ENCODE results near the gene PIP5K1B.

DNA sequence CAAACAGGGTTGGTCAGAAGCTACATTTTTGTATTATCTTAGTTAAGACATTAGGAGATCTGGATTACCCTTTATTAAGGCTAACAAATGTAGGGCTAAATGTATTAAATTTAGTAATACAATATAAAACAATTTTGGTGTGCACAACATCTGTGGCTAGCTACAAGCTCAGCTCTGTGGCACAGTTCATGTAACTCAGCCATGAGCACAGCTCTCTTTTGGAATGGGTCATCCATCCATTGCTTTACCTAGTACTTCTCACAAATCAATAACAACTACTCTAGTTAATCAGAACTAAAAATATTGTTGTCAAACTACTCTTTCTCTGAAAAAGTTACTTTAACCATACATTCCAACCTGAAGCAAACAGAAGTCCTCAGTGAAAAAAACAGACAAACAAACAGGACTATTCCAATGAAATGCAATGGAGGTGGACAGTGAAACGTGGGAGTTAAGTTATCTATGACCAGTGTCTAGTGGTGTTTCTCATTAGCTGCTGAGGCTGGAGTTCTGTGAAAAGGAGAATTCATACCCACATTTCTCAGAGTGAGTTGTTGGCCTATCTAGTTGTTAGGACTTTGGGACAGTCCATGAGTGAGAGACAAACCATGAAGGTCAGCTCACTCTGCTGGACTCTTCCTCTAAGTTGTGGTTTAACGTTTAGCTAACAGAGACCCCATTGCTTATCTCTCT is 55.1 kb downstream of the PIP5K1B start:
- TF ChIP-seq, protein P1, sequence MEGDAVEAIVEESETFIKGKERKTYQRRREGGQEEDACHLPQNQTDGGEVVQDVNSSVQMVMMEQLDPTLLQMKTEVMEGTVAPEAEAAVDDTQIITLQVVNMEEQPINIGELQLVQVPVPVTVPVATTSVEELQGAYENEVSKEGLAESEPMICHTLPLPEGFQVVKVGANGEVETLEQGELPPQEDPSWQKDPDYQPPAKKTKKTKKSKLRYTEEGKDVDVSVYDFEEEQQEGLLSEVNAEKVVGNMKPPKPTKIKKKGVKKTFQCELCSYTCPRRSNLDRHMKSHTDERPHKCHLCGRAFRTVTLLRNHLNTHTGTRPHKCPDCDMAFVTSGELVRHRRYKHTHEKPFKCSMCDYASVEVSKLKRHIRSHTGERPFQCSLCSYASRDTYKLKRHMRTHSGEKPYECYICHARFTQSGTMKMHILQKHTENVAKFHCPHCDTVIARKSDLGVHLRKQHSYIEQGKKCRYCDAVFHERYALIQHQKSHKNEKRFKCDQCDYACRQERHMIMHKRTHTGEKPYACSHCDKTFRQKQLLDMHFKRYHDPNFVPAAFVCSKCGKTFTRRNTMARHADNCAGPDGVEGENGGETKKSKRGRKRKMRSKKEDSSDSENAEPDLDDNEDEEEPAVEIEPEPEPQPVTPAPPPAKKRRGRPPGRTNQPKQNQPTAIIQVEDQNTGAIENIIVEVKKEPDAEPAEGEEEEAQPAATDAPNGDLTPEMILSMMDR (conservative IDR thresholded peaks at IDR 0.05; ENCODE audit: low read depth in 2 of 2) = no peak
- TF ChIP-seq EZH2 (IDR thresholded peaks at IDR 0.05; ENCODE audit: low read depth, unreplicated experiment) = no peak
- no peak for TF ChIP-seq JUNB (IDR thresholded peaks at IDR 0.05; ENCODE audit: unreplicated experiment)
- TF ChIP-seq POLR2AphosphoS5 (IDR thresholded peaks at IDR 0.05; ENCODE audit: low read depth) = no peak
- TF ChIP-seq, protein P2, sequence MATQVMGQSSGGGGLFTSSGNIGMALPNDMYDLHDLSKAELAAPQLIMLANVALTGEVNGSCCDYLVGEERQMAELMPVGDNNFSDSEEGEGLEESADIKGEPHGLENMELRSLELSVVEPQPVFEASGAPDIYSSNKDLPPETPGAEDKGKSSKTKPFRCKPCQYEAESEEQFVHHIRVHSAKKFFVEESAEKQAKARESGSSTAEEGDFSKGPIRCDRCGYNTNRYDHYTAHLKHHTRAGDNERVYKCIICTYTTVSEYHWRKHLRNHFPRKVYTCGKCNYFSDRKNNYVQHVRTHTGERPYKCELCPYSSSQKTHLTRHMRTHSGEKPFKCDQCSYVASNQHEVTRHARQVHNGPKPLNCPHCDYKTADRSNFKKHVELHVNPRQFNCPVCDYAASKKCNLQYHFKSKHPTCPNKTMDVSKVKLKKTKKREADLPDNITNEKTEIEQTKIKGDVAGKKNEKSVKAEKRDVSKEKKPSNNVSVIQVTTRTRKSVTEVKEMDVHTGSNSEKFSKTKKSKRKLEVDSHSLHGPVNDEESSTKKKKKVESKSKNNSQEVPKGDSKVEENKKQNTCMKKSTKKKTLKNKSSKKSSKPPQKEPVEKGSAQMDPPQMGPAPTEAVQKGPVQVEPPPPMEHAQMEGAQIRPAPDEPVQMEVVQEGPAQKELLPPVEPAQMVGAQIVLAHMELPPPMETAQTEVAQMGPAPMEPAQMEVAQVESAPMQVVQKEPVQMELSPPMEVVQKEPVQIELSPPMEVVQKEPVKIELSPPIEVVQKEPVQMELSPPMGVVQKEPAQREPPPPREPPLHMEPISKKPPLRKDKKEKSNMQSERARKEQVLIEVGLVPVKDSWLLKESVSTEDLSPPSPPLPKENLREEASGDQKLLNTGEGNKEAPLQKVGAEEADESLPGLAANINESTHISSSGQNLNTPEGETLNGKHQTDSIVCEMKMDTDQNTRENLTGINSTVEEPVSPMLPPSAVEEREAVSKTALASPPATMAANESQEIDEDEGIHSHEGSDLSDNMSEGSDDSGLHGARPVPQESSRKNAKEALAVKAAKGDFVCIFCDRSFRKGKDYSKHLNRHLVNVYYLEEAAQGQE (IDR thresholded peaks at IDR 0.05; ENCODE audit: unreplicated experiment) = no peak
- no peak for TF ChIP-seq EZH2phosphoT487 (IDR thresholded peaks at IDR 0.05; ENCODE audit: unreplicated experiment)
- TF ChIP-seq ZNF114 (CRISPR knock-in tag; IDR thresholded peaks at IDR 0.05) = no peak
- TF ChIP-seq CREB1 (CRISPR knock-in tag; IDR thresholded peaks at IDR 0.05; ENCODE audit: low read depth) = no peak
- no peak for TF ChIP-seq ZNF331 (CRISPR knock-in tag; IDR thresholded peaks at IDR 0.05; ENCODE audit: low read depth)
- no peak for TF ChIP-seq STAT1 (IDR thresholded peaks at IDR 0.05; ENCODE audit: unreplicated experiment)
- TF ChIP-seq, protein P3, sequence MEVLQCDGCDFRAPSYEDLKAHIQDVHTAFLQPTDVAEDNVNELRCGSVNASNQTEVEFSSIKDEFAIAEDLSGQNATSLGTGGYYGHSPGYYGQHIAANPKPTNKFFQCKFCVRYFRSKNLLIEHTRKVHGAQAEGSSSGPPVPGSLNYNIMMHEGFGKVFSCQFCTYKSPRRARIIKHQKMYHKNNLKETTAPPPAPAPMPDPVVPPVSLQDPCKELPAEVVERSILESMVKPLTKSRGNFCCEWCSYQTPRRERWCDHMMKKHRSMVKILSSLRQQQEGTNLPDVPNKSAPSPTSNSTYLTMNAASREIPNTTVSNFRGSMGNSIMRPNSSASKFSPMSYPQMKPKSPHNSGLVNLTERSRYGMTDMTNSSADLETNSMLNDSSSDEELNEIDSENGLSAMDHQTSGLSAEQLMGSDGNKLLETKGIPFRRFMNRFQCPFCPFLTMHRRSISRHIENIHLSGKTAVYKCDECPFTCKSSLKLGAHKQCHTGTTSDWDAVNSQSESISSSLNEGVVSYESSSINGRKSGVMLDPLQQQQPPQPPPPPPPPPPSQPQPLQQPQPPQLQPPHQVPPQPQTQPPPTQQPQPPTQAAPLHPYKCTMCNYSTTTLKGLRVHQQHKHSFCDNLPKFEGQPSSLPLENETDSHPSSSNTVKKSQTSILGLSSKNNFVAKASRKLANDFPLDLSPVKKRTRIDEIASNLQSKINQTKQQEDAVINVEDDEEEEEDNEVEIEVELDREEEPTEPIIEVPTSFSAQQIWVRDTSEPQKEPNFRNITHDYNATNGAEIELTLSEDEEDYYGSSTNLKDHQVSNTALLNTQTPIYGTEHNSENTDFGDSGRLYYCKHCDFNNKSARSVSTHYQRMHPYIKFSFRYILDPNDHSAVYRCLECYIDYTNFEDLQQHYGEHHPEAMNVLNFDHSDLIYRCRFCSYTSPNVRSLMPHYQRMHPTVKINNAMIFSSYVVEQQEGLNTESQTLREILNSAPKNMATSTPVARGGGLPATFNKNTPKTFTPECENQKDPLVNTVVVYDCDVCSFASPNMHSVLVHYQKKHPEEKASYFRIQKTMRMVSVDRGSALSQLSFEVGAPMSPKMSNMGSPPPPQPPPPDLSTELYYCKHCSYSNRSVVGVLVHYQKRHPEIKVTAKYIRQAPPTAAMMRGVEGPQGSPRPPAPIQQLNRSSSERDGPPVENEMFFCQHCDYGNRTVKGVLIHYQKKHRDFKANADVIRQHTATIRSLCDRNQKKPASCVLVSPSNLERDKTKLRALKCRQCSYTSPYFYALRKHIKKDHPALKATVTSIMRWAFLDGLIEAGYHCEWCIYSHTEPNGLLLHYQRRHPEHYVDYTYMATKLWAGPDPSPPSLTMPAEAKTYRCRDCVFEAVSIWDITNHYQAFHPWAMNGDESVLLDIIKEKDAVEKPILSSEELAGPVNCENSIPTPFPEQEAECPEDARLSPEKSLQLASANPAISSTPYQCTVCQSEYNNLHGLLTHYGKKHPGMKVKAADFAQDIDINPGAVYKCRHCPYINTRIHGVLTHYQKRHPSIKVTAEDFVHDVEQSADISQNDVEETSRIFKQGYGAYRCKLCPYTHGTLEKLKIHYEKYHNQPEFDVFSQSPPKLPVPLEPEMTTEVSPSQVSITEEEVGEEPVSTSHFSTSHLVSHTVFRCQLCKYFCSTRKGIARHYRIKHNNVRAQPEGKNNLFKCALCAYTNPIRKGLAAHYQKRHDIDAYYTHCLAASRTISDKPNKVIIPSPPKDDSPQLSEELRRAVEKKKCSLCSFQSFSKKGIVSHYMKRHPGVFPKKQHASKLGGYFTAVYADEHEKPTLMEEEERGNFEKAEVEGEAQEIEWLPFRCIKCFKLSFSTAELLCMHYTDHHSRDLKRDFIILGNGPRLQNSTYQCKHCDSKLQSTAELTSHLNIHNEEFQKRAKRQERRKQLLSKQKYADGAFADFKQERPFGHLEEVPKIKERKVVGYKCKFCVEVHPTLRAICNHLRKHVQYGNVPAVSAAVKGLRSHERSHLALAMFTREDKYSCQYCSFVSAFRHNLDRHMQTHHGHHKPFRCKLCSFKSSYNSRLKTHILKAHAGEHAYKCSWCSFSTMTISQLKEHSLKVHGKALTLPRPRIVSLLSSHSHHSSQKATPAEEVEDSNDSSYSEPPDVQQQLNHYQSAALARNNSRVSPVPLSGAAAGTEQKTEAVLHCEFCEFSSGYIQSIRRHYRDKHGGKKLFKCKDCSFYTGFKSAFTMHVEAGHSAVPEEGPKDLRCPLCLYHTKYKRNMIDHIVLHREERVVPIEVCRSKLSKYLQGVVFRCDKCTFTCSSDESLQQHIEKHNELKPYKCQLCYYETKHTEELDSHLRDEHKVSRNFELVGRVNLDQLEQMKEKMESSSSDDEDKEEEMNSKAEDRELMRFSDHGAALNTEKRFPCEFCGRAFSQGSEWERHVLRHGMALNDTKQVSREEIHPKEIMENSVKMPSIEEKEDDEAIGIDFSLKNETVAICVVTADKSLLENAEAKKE (CRISPR knock-in tag; IDR thresholded peaks at IDR 0.05) = no peak
- TF ChIP-seq, protein P4, sequence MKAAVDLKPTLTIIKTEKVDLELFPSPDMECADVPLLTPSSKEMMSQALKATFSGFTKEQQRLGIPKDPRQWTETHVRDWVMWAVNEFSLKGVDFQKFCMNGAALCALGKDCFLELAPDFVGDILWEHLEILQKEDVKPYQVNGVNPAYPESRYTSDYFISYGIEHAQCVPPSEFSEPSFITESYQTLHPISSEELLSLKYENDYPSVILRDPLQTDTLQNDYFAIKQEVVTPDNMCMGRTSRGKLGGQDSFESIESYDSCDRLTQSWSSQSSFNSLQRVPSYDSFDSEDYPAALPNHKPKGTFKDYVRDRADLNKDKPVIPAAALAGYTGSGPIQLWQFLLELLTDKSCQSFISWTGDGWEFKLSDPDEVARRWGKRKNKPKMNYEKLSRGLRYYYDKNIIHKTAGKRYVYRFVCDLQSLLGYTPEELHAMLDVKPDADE (IDR thresholded peaks at IDR 0.05) = no peak
- no peak for TF ChIP-seq NANOG (IDR thresholded peaks at IDR 0.05; ENCODE audit: borderline replicate concordance)

Measured in GM23338 (cell line).